HG02973 (cell line): ENCODE results near the gene SEPTIN8.

Experiments used
- ATAC-seq: cut with Tn5 transposase; IDR thresholded peaks from one replicate; pipeline ENCODE4 v1.9.1; 2021; ENCODE audit warnings: moderate library complexity; ENCODE audit not compliant: unreplicated experiment

Gene SEPTIN8

GRCh38 chr5:132785365-132785764 lies 8.3 kb upstream of the SEPTIN8 start:
- no peak for ATAC-seq

GRCh38 chr5:132782101-132782500 lies 5.1 kb upstream of the SEPTIN8 start:
- ATAC-seq = no peak

DNA sequence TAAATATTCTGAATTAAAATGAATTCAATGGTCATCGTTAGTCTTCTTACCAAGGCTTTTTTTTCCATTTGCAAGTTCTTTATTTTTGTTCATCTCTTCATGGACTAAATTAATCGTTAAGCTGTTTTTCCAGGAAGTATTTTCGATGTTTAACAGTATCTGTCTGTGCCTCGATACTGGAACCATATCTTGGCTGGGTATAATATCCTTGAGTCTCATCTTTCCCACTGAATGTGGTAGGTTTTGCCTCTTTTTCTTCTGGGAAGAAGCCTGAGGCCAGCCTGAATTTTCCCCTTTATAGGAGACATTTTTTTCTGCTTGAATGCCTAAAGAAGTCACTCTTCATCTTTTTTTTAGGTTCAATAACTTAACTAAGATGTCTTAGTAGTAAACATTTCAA lies 4.0 kb upstream of the SEPTIN8 start:
- ATAC-seq = no peak

DNA sequence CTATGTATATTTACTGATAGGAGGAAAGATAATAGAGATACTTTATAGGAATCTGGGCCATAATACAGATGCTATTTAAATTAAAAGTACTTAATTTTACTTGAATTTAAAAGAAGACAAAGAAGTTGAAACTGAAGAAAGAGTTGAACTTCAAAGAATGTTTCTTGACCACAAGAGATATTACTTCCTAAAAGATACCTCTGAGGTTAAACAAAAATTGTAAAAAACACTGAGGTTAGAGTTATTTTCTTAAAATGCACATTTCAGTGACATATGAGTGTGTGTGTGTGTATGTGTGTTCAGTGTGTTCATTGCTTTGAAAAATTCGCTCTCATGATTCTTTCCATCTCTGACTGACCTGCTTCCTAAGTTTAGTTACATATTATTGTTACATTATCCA lies 3.5 kb upstream of the SEPTIN8 start:
- ATAC-seq = no peak

- ATAC-seq = no peak
These were observed 2.9 kb upstream of the SEPTIN8 start for GRCh38 chr5:132779961-132780360.

- no peak for ATAC-seq
These were observed 1.8 kb upstream of the SEPTIN8 start for GRCh38 chr5:132778856-132779255.

DNA sequence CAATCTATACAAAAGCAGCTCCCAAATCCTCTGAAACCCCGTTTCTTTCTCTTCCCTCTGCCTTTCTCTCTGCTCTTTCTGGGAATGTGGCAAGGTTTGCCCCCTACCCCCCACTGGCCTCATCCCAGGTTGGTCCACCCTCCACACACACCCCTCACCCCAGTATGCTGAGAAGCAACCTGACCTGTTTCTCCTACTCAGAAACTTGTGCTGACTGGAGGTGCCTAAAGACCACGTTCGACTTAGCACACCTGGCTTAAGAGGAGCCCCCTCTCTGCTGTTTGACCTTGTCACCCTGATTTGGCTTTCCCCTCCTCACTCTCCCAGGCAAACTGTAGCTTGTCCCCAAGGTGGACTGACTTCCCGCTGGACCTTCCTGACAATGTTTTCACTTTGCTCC lies 1.1 kb upstream of the SEPTIN8 start:
- ATAC-seq = no peak

- no peak for ATAC-seq
These were observed 166 bp downstream of the SEPTIN8 start for GRCh38 chr5:132776938-132777208.

GRCh38 chr5:132776131-132776937 lies 705 bp downstream of the SEPTIN8 start:
- no peak for ATAC-seq

- no peak for ATAC-seq
These were observed 1.5 kb downstream of the SEPTIN8 start for GRCh38 chr5:132775476-132775961.

DNA sequence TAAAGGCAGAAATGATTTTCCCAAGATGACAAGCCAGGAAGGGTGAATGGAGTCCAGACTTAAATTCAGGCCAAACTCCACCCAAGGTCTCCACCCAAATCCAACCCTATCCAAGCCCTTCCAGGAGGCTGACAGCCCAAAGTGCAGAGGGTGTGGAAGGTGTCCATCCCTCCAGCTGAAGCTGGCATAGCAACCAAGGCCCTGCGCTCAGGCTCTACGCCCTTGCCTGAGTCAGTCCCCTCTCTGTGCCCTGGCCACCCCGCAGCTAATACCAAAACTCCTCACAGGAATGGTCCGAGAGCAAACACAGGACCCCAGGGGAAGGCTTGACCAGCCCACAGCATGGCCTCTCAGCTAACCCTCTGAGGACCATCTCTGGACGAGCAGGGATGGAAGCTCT lies 2.1 kb downstream of the SEPTIN8 start:
- no peak for ATAC-seq

- no peak for ATAC-seq
These were observed 2.6 kb downstream of the SEPTIN8 start for GRCh38 chr5:132774406-132774805.

DNA sequence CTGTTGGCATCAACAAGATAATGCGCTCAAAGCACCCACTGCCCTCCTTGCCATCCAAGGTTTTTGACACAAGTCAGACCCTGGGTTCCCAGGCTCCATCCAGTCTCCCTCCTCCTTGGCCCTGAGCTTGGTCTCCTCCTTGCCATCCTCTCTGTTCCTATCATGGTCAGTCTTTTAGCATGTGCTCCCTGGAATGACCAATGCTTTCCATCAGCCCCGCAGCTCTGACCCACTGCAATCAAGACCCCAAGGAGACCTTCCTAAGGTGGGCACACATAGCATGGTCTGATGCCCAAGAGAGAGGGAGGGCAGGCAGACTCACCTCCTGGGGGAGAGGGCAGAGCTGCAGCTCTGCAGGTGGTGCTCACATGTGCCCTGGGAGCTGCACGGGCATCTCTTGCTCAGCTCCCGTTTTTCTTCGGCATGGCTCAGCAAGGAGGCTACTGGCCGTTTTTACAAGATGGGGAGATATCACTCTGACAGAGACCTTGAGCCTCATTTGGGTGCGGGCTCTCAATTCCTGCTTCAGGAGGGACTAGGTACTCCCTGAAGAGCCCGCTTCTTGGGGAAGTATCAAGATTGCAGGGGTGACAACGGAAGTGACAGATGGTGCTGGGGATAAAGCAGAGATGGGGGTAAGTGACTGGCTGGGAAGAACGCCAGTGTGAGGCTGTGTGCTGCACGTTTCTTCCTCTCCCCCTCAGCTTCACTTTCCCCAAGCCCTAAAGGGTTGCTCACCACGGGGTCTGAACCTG lies 3.3 kb downstream of the SEPTIN8 start:
- ATAC-seq = no peak

- ATAC-seq = no peak
These were observed 3.9 kb downstream of the SEPTIN8 start for GRCh38 chr5:132773114-132773513.

GRCh38 chr5:132772291-132773070 lies 4.6 kb downstream of the SEPTIN8 start:
- ATAC-seq = no peak

- ATAC-seq = no peak
These were observed 5.5 kb downstream of the SEPTIN8 start for GRCh38 chr5:132771503-132771998.

GRCh38 chr5:132770476-132771159 lies 6.4 kb downstream of the SEPTIN8 start:
- no peak for ATAC-seq

- no peak for ATAC-seq
These were observed 8.6 kb downstream of the SEPTIN8 start for GRCh38 chr5:132768485-132768868.

DNA sequence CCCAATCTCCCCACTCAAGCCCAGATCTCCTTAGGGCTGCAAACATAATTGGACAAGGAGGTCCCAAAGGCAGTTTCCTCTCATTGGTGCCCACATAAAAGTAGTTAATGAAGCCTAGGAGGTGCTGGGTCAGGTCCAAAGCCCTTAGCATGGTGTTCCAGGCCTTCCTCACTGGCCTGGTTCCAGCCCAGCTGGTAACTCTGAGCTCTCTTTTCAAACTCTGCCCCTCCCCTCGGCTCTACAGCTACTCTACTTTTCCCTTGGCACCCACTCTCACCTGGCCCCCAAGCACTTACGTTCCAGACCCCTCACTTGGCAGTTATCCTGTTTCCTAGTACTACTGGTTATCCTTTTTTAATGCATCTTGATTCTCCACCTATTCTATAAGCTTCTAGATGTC lies 9.9 kb downstream of the SEPTIN8 start:
- ATAC-seq = no peak

GRCh38 chr5:132766806-132767055 lies 10.3 kb downstream of the SEPTIN8 start:
- ATAC-seq = no peak
